NCI-H1048 (cell line): Measurements from ENCODE around the gene KDM4B.
"Not testable (repeated sequence)": the region's sequence is repeated elsewhere in the genome, so short reads cannot be mapped to it uniquely, and the experiment has no call there.

Source experiments
- DNase-seq: peaks from one replicate; lab custom pipeline; 2025; lab: John Stamatoyannopoulos, UW

The KDM4B gene

GRCh38 chr19:4968462-4969291 lies at the start of gene KDM4B:
Gene KDM4B, plus strand, starts transcription at chr19:4969113. Its CDS starts 63,778 bp downstream, at chr19:5032891.
- peak; percentile 96 for DNase-seq

DNA sequence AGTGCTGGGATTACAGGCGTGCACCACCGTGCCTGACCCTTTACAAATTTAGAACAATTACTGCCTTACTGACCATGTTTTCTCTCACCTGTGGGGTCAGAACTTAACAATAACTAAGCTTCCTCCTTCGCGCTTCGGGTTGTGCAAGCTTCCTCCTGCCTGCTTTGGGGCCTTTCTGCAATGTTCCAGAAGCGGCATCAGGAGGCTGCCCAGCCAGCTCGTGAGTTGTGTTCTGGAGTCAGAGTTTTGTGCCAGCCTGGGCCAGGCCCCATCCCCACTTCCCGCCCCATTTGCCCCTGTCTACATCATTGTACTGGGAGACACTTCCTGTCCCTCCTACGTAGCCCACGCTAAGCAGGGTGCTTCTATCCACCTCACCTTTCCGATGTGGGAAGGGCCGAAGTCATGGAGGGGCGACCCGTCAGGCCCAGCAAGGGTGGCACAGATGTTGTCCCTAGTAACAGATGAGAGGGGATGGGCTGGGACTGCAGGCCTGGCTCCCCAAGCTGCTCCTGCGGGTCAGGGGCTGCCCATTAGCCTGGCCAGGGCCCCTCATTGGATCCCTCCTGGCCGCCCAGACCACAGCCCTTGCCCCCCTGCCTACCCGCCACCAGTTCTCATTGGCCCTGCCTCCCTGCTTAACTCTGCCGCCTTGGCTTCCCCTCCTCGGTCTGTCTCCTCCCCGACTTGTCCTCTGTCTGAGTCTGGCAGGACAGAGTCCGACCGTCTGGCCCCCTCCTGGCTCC lies 46.2 kb upstream of the KDM4B start:
- no peak for DNase-seq

GRCh38 chr19:4923276-4923747 lies 45.6 kb upstream of the KDM4B start:
- DNase-seq = no peak

- DNase-seq = no peak
These were observed 39.7 kb upstream of the KDM4B start for GRCh38 chr19:4929186-4929585.

DNA sequence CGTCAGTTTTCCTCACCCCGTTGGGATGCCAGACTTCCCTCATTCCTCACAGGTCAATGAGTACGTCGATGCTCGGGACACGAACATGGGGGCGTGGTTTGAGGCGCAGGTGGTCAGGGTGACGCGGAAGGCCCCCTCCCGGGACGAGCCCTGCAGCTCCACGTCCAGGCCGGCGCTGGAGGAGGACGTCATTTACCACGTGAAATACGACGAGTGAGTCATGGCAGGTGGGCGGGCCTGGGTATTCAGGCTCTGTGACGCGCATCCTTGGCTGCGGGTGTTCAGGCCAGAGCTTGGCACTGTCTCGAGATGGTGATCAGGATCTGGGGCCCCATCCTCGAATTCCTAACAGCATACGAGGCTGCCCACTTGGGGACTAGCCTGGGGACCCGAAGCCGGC lies 38.2 kb upstream of the KDM4B start:
- no peak for DNase-seq

DNA sequence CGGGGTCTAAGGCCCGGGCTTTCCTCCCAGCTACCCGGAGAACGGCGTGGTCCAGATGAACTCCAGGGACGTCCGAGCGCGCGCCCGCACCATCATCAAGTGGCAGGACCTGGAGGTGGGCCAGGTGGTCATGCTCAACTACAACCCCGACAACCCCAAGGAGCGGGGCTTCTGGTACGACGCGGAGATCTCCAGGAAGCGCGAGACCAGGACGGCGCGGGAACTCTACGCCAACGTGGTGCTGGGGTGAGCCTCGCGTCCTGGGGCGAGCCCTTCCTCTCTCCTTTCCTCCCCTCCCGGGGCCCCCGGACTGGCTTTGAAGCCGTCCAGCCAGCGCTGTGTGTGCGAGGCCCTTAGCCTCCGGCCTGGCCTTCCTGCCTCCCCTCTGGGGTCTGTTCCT lies 36.2 kb upstream of the KDM4B start:
- DNase-seq = no peak

DNA sequence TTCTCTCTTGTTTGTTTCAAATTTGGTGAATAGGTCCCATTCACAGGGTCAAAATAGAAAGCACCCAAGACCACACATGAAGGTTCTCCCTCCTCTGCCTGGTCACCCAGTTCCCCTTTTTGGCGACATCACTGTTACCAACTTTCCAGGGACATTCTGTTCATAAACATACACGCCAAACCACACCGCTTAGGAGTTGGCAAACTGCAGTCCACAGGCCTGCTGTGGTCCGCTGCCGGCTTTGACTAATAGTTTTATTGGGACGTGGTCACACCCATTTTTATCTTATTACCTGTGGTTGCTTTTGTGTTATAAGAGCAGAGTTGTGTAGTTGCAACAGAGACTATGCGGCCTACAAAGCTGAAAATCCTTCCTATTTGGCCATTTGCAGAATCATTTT lies 35.4 kb upstream of the KDM4B start:
- DNase-seq = no peak

DNA sequence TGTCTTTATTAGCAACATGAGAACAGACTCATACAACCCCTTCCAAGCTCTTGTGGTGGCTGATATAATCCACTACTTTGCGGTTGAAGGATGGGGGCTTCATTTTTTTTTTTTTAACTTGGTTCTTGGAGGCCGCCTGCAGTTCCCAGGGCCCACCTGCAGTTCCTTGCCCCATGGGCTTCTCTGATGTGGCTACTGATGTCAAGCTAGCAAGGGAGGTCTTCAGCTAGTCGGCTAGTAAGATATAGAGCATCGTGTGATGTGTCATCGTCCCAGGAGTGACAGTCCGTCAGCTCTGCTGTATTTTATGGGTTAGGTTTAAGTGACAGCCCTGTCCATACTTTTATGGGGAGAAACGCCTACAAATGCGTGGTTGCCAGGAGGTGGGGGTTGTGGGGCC lies 33.5 kb upstream of the KDM4B start:
- no peak for DNase-seq

GRCh38 chr19:4937060-4937459 lies 31.9 kb upstream of the KDM4B start:
- no peak for DNase-seq

- not testable (repeated sequence) for DNase-seq
These were observed 30.5 kb upstream of the KDM4B start for GRCh38 chr19:4938461-4938860.

DNA sequence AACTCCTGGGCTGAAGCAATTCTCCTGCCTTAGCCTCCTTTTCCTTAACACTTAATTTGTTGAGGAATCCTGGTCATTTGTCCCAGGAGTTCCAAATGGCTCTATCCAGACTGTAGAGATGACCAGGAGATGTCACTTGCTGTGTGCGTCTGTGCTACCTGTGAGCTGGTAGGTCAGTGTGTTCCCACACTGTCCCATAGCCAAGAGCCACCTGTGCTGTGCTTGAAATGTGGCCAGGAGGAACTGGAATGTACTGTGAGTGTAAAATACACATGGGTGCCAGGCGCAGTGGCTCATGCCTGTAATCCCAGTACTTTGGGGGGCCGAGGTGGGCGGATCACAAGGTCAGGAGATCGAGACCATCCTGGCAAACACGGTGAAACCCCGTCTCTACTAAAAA lies 29.4 kb upstream of the KDM4B start:
- DNase-seq = no peak

- not testable (repeated sequence) for DNase-seq
These were observed 27.2 kb upstream of the KDM4B start for GRCh38 chr19:4941638-4942169.

DNA sequence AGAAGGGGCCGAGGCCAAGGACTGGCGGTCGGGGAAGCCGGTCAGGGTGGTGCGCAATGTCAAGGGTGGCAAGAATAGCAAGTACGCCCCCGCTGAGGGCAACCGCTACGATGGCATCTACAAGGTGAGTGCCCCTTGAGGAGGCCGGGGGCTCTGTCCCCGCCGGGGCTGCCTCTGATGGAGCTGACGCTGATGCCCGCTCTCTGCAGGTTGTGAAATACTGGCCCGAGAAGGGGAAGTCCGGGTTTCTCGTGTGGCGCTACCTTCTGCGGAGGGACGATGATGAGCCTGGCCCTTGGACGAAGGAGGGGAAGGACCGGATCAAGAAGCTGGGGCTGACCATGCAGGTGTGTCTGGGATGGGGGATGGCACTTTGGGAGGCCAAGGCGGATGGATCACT lies 18.3 kb upstream of the KDM4B start:
- not testable (repeated sequence) for DNase-seq

DNA sequence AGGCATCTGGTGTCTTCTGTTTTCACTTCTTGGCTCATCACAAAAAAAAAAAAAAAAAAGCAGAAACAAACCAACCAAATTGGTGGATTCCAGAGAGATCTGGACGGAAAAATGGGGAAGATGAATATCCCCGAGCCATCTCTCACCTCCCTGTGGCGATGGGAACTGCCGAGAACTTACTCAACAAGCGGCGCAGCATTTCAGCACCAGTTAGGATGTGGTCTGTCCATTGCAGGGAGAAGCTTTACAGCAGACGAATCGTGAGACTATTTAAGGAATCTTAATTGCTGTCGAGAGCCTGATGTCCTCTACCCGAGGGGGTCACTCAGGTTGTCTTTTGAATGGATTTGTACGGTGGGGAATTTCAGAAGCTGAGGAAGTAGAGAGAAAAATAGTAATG lies 17.3 kb upstream of the KDM4B start:
- no peak for DNase-seq

GRCh38 chr19:4952945-4953344 lies 16.0 kb upstream of the KDM4B start:
- no peak for DNase-seq

- DNase-seq = not testable (repeated sequence)
These were observed 14.4 kb upstream of the KDM4B start for GRCh38 chr19:4954320-4955149.

DNA sequence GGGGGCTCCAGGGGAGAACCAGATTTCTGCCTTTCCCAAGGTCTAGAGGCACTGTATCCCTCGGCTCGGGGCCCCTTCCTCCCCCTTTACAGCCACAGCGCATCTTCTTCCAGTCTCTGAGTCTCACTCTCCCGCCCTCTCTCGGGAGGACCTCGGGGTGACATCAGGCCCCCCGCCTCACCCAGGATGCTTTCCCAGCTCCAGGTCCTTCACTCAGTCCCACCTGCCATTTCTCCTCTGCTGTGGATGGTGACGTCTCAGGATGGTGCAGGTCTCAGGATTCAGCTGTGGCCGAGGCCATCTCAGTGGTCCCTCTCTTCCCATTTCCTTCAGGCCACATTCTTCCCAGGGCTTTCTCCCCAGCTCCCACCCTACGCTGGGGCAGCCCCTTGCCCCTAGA lies 13.6 kb upstream of the KDM4B start:
- DNase-seq = no peak

DNA sequence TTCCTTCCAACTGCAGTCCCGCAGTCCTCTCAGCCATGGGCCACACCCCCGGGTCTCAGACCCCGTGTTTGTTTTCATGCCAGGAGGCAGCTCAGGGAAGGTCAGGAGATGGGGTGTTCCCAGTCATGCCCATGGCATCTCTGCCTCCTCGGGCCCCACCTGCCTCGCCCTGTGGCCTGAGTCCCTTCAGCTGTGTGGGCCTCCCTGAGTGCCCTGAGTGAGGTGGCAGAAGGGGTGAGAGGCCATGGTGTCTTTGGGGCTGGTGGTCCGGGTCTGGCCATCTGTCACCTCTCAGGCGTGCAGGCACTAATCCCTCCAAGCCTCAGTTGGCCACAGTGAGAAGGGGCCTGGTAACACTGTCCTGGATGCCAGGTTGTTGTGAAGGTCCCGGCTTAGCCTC lies 10.9 kb upstream of the KDM4B start:
- no peak for DNase-seq

DNA sequence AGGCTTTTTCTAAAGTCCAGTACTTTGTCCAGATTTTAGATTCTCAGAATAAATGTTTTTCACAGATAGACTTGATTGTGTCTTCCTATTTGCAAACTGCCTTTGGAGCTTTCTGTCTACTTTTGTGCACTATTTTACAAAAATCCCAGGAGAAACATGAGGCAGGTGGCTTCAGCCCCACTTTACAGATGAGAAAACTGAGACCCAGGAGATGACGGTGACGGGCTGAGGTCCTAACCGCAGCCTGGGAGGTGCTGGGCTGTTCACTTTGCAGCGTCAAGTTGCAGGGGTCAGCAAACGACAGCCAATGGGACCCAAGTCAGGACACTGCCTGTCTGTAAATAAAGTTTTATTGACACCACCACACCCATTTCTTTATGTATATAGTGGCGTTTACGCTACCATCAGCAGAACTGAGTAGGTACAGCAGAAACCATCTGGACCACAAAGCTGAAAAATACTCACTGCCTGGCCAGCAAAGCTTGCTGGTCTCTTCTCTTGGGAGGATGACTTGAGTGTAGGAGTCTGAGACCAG lies 6.8 kb upstream of the KDM4B start:
- no peak for DNase-seq

- DNase-seq = no peak
These were observed 3.9 kb upstream of the KDM4B start for GRCh38 chr19:4965061-4965460.

- DNase-seq = no peak
These were observed 2.3 kb upstream of the KDM4B start for GRCh38 chr19:4966591-4966990.
